Measurements from ENCODE around the gene CEP350. TPM values are rescaled to one million over a fixed set of nuclear protein-coding genes. Genes with fewer than 3 reads are reported as not detected.

The CEP350 gene
- polyA plus RNA-seq, 2 of the 4 experiments (the other 2 are of a cell fraction) = 6.4 to 22.6 TPM

DNA sequence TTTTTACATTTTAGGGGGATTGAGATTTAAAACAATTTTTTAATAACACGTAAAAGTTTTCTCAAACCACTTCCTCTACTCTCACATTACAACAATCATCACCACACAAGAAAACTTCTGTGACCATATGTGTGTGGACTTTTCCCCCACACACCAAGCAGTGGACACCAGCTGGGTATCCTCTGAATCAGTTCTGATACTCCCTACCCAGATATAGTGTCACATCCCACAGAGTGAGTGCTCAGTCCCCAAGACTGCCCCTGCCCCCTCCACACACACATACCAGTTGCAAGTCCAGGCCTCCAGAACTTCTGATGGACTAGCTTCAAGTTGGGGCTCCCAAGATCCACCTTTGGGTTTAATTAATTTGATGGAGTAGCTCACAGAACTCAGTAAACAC lies 146.8 kb downstream of the CEP350 start:
- WGBS (ENCODE audit: missing lambda C conversion rate) = 86% methylated on average over 1 of the region's 1 CpG
- Histone ChIP-seq H3K27ac (no peak overlapping the region), H3K4me3 (no peak overlapping the region), H3K4me2 (no peak overlapping the region), H3K9me3 (no peaks in the 10 kb centered on the region), H3K4me1 (peaks cover 16% of the 10 kb centered on the region)
- CTCF ChIA-PET = interaction anchor here (0.7 to 3.3 kb wide), 6 partner anchors 12 to 78 kb away, joined by 3 to 10 read pairs (median 3); no protein-coding TSS in a partner anchor
- FAIRE-seq (no peak), DNase-seq (ENCODE audit: low read depth in 1 of 2, low spot score in 1 of 2) (no peak), ATAC-seq (no peak; a peak in 1 of 6 replicates)
- TF ChIP-seq, protein P1, sequence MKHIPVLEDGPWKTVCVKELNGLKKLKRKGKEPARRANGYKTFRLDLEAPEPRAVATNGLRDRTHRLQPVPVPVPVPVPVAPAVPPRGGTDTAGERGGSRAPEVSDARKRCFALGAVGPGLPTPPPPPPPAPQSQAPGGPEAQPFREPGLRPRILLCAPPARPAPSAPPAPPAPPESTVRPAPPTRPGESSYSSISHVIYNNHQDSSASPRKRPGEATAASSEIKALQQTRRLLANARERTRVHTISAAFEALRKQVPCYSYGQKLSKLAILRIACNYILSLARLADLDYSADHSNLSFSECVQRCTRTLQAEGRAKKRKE (CRISPR knock-in tag; IDR thresholded peaks at IDR 0.05; ENCODE audit: low read depth) = no peak
- TF ChIP-seq RFX5 (IDR thresholded peaks at IDR 0.05) = no peak
- TF ChIP-seq, protein P2, sequence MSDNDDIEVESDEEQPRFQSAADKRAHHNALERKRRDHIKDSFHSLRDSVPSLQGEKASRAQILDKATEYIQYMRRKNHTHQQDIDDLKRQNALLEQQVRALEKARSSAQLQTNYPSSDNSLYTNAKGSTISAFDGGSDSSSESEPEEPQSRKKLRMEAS (IDR thresholded peaks at IDR 0.05) = no peak
- no peak for TF ChIP-seq MAZ (IDR thresholded peaks at IDR 0.05; ENCODE audit: borderline replicate concordance, low read depth, low read length)
- TF ChIP-seq, protein P3, sequence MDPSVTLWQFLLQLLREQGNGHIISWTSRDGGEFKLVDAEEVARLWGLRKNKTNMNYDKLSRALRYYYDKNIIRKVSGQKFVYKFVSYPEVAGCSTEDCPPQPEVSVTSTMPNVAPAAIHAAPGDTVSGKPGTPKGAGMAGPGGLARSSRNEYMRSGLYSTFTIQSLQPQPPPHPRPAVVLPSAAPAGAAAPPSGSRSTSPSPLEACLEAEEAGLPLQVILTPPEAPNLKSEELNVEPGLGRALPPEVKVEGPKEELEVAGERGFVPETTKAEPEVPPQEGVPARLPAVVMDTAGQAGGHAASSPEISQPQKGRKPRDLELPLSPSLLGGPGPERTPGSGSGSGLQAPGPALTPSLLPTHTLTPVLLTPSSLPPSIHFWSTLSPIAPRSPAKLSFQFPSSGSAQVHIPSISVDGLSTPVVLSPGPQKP (IDR thresholded peaks at IDR 0.05; ENCODE audit: low read depth, low read length) = no peak
- TF ChIP-seq PHF8 (IDR thresholded peaks at IDR 0.05; ENCODE audit: borderline replicate concordance, low read depth) = no peak
- TF ChIP-seq, protein P4, sequence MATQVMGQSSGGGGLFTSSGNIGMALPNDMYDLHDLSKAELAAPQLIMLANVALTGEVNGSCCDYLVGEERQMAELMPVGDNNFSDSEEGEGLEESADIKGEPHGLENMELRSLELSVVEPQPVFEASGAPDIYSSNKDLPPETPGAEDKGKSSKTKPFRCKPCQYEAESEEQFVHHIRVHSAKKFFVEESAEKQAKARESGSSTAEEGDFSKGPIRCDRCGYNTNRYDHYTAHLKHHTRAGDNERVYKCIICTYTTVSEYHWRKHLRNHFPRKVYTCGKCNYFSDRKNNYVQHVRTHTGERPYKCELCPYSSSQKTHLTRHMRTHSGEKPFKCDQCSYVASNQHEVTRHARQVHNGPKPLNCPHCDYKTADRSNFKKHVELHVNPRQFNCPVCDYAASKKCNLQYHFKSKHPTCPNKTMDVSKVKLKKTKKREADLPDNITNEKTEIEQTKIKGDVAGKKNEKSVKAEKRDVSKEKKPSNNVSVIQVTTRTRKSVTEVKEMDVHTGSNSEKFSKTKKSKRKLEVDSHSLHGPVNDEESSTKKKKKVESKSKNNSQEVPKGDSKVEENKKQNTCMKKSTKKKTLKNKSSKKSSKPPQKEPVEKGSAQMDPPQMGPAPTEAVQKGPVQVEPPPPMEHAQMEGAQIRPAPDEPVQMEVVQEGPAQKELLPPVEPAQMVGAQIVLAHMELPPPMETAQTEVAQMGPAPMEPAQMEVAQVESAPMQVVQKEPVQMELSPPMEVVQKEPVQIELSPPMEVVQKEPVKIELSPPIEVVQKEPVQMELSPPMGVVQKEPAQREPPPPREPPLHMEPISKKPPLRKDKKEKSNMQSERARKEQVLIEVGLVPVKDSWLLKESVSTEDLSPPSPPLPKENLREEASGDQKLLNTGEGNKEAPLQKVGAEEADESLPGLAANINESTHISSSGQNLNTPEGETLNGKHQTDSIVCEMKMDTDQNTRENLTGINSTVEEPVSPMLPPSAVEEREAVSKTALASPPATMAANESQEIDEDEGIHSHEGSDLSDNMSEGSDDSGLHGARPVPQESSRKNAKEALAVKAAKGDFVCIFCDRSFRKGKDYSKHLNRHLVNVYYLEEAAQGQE (IDR thresholded peaks at IDR 0.05) = no peak
- TF ChIP-seq EP300 (IDR thresholded peaks at IDR 0.05) = no peak
- TF ChIP-seq RNF2 (IDR thresholded peaks at IDR 0.05; ENCODE audit: borderline replicate concordance, low read depth) = no peak
- no peak for TF ChIP-seq NPAS2 (CRISPR knock-in tag; IDR thresholded peaks at IDR 0.05; ENCODE audit: borderline replicate concordance)
- no peak for TF ChIP-seq RAD21 (conservative IDR thresholded peaks at IDR 0.05 in 1 of 2, IDR thresholded peaks at IDR 0.05 in 1 of 2)
- no peak for TF ChIP-seq ZFP36 (IDR thresholded peaks at IDR 0.05; ENCODE audit: borderline replicate concordance, partially characterized antibody)
- no peak for TF ChIP-seq TP53 (CRISPR knock-in tag; IDR thresholded peaks at IDR 0.05)
- TF ChIP-seq, protein P5, sequence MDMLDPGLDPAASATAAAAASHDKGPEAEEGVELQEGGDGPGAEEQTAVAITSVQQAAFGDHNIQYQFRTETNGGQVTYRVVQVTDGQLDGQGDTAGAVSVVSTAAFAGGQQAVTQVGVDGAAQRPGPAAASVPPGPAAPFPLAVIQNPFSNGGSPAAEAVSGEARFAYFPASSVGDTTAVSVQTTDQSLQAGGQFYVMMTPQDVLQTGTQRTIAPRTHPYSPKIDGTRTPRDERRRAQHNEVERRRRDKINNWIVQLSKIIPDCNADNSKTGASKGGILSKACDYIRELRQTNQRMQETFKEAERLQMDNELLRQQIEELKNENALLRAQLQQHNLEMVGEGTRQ (IDR thresholded peaks at IDR 0.05) = no peak
- no peak for TF ChIP-seq CBX2 (IDR thresholded peaks at IDR 0.05; ENCODE audit: borderline replicate concordance, low read depth)
- no peak for TF ChIP-seq CBX8 (IDR thresholded peaks at IDR 0.05)
- TF ChIP-seq MYC (IDR thresholded peaks at IDR 0.05; ENCODE audit: borderline replicate concordance, low read length) = no peak
- TF ChIP-seq POLR2AphosphoS2 (conservative IDR thresholded peaks at IDR 0.05; ENCODE audit: low read length) = no peak
- TF ChIP-seq KDM1A (IDR thresholded peaks at IDR 0.05; ENCODE audit: low read depth) = no peak
- no peak for TF ChIP-seq FOSL2 (IDR thresholded peaks at IDR 0.05)
- TF ChIP-seq FOSL2 (CRISPR knock-in tag; IDR thresholded peaks at IDR 0.05) = no peak
- POLR2A ChIA-PET = no interaction called here

Measured in A549 (cell line).